ENCODE measurements around the gene CLDN10. TPM values are rescaled to one million over a fixed set of nuclear protein-coding genes. Genes with fewer than 3 reads are reported as not detected.

CLDN10 gene
- total RNA-seq, 1 experiment from 2014 or later: not detected

GRCh38 chr13:95509521-95510310 lies 42.8 kb upstream of the CLDN10 start:
- H3K4me2 ChIP-seq (ENCODE audit: low read length): peak overlapping the region; percentile 14; the same call in 1 of the 2 replicates

DNA sequence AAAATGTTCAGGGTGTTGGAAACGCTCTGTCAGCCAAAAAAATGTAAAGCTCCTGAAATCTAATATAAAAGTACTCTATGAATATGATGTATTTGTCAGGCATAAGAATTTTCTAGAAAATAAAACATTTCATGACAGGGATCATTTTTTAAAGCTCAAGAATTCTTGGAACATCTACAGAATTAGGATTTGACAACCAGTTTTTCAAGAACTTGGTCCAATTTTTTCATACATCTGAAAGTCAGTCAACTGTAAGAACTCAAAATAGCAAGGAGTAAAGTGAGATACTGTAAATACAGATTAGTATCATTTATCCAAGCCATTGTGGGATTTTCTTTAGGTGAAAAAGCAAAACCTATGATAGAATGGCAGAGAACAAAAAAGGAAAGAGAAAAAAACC lies 41.6 kb upstream of the CLDN10 start:
- TF ChIP-seq EZH2phosphoT487 (IDR thresholded peaks at IDR 0.05; ENCODE audit: borderline replicate concordance, low read length): no peak
- TF ChIP-seq CTCF (conservative IDR thresholded peaks at IDR 0.05; ENCODE audit: low read depth, low read length): no peak
- TF ChIP-seq EZH2 (IDR thresholded peaks at IDR 0.05; ENCODE audit: low read length, unreplicated experiment): no peak
- Histone ChIP-seq H3K27ac (ENCODE audit: low read length) (no peak overlapping the region), H3K4me2 (ENCODE audit: low read length) (no peak overlapping the region), H3K9ac (ENCODE audit: low read length) (no peak overlapping the region), H2AFZ (ENCODE audit: low read length) (no peak overlapping the region), H3K79me2 (ENCODE audit: low read length) (no peaks in the 10 kb centered on the region), H3K4me3 (ENCODE audit: low read length) (no peak overlapping the region), H3K9me2 (replicated peaks; ENCODE audit: low read length) (no peaks in the 10 kb centered on the region), H3K27me3 (ENCODE audit: low read length) (no peaks in the 10 kb centered on the region), H3K4me1 (ENCODE audit: insufficient read depth, low read length) (peaks cover 8% of the 10 kb centered on the region; the same call in 1 of the 2 replicates), H3K36me3 (ENCODE audit: low read depth, low read length) (no peaks in the 10 kb centered on the region), H4K20me1 (ENCODE audit: low read length) (no peaks in the 10 kb centered on the region), H3F3A (ENCODE audit: low read length, unreplicated experiment) (no peaks in the 10 kb centered on the region), H3K9me3 (ENCODE audit: low read length) (no peaks in the 10 kb centered on the region)
- BruUV-seq (replicated peaks): no TSS peak
- intact Hi-C loops (cut with micrococcal nuclease): no loop called here
- DNase-seq: no peak
- no peak for ATAC-seq
- ChIA-PET POLR2A (ENCODE audit: unreplicated experiment) (no interaction called here), CTCF (no interaction called here)

More at GRCh38 chr13:95509521-95510310, 42.8 kb upstream of the CLDN10 start:
- no peaks in the 10 kb centered on the region for H3K9me2 ChIP-seq (replicated peaks; ENCODE audit: low read length)
- no TSS peak for BruUV-seq (replicated peaks)
- ATAC-seq: peak; percentile 61
- no peaks in the 10 kb centered on the region for H4K20me1 ChIP-seq (ENCODE audit: low read length)
- peaks cover 8% of the 10 kb centered on the region; the same call in 1 of the 2 replicates for H3K4me1 ChIP-seq (ENCODE audit: insufficient read depth, low read length)
- H3K9me3 ChIP-seq (ENCODE audit: low read length): no peaks in the 10 kb centered on the region
- POLR2A ChIA-PET (ENCODE audit: unreplicated experiment): no interaction called here
- no peaks in the 10 kb centered on the region for H3K36me3 ChIP-seq (ENCODE audit: low read depth, low read length)
- no peaks in the 10 kb centered on the region for H3K27me3 ChIP-seq (ENCODE audit: low read length)
- H3K9ac ChIP-seq (ENCODE audit: low read length): no peak overlapping the region
- no peaks in the 10 kb centered on the region for H3F3A ChIP-seq (ENCODE audit: low read length, unreplicated experiment)
- H3K27ac ChIP-seq (ENCODE audit: low read length): no peak overlapping the region
- H3K79me2 ChIP-seq (ENCODE audit: low read length): no peaks in the 10 kb centered on the region
- CTCF ChIA-PET: no interaction called here
- intact Hi-C loops (cut with micrococcal nuclease): no loop called here
- peak; percentile 44 for DNase-seq
- no peak overlapping the region for H3K4me3 ChIP-seq (ENCODE audit: low read length)
- no peak for TF ChIP-seq EZH2phosphoT487 (IDR thresholded peaks at IDR 0.05; ENCODE audit: borderline replicate concordance, low read length)
- peak overlapping the region; percentile 11; the same call in 1 of the 2 replicates for H2AFZ ChIP-seq (ENCODE audit: low read length)

DNA sequence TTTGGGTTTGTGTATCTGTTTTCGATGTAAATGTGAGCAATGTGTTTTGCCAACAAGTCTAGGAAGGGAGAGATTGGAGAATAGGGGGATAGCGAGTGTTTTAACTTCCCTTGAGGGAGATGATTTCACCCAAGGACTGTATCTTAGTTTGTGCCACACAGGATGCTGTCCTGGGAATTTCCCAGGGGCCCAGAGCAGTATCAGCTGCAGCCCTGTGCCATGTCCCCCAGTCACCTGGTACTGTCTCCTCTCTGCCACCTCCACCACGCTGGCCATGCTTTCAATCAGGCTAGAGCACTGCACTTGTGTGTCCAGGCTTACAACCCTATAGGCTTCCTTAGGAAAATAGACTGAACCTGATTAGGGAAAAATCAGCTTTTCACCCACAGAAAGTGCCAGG lies 40.1 kb upstream of the CLDN10 start:
- ChIA-PET POLR2A (ENCODE audit: unreplicated experiment) (no interaction called here), CTCF (no interaction called here)
- intact Hi-C loops (cut with micrococcal nuclease): no loop called here
- Histone ChIP-seq H3K4me1 (ENCODE audit: insufficient read depth, low read length) (peaks cover 8% of the 10 kb centered on the region; the same call in 1 of the 2 replicates), H3K9me2 (replicated peaks; ENCODE audit: low read length) (no peaks in the 10 kb centered on the region), H3K27me3 (ENCODE audit: low read length) (no peaks in the 10 kb centered on the region), H4K20me1 (ENCODE audit: low read length) (no peaks in the 10 kb centered on the region), H3K9ac (ENCODE audit: low read length) (no peak overlapping the region), H3F3A (ENCODE audit: low read length, unreplicated experiment) (no peaks in the 10 kb centered on the region), H2AFZ (ENCODE audit: low read length) (no peak overlapping the region), H3K36me3 (ENCODE audit: low read depth, low read length) (no peaks in the 10 kb centered on the region), H3K4me2 (ENCODE audit: low read length) (no peak overlapping the region), H3K27ac (ENCODE audit: low read length) (no peak overlapping the region), H3K9me3 (ENCODE audit: low read length) (no peaks in the 10 kb centered on the region), H3K4me3 (ENCODE audit: low read length) (no peak overlapping the region), H3K79me2 (ENCODE audit: low read length) (no peaks in the 10 kb centered on the region)
- no peak for TF ChIP-seq CTCF (conservative IDR thresholded peaks at IDR 0.05; ENCODE audit: low read depth, low read length)
- TF ChIP-seq EZH2phosphoT487 (IDR thresholded peaks at IDR 0.05; ENCODE audit: borderline replicate concordance, low read length): no peak
- TF ChIP-seq EZH2 (IDR thresholded peaks at IDR 0.05; ENCODE audit: low read length, unreplicated experiment): no peak
- ATAC-seq: no peak
- no TSS peak for BruUV-seq (replicated peaks)
- no peak for DNase-seq

All from PC-3 (cell line).